NCI-H2081 treated with DMSO at 0.1 percent for 48 hours (cell line): Measurements from ENCODE around the gene DEF6.
"Not testable (repeated sequence)": the region's sequence is repeated elsewhere in the genome, so short reads cannot be mapped to it uniquely, and the experiment has no call there.

Experiments
- DNase-seq: peaks from one replicate; lab custom pipeline; 2025; lab: John Stamatoyannopoulos, UW

DEF6 gene

DNA sequence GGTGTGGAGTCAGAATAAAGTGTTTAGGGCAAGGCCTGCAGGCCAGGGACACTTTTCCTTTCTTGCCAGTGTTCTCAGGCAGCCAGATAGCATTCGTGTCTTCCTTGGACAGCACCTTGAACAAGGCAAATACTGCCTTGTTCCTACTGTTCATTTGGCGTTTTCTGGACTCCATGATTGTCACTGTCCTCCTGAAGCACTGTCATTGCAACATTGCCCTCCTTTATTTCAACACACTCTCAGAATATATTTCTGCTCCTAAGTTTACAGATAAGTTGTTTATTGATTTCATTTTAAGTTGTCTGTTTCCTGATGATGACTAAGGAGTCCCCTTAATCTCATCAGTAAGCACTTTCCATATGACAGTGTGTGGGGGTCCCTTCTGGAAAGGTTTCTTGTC is 15.1 kb upstream of the DEF6 start:
- DNase-seq, result no peak

DNA sequence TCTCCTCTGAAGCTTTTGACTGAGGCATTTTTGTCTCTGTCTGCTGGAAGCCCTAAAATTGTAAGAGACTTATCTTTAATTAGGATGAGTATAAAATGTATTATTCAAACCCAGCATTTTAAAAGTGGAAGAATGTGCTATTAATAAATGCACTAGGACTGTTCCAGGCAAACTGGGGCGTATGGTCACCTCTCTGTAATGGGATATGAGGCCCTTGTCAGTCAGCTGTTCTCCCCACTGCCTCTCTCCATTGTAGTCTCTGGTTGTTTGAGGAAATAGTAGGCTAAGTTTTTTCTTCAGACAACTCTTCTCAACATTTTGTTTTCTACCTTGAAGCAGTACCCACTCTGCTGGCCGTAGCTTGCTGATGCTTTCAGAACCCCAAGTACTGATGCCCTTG is 14.3 kb upstream of the DEF6 start:
- DNase-seq, result no peak

DNA sequence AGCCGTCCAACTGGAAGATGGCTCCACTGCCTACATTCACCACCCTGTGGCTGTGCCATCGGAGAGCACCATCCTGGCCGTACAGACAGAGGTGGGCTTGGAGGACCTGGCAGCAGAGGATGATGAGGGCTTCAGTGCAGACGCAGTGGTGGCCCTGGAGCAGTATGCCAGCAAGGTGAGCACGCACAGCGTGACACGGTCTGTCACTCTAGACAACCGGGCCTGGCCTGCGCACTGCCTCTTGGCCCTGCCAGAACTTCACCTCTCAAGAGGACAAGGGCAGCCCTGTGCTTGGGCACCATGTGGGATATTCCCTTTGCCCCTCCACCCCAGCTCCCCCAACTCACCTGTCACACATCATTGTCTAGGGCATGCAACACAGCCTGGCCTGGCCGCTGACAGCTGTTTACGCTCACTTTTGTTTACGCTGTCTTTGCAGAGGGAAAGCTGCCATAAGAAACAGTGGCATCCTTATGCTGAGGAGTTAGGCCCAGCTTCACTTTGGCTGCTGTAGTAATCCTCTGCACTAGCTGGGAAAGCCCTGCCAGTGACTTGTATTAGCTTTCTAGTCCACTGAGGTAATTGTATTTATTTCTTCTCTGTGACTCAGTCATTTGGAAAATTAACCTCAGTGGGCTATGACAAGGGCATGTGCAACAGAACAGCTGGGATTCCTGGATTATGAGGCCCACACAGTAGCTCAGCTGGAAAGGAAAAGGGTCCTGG is 9.8 kb upstream of the DEF6 start:
- DNase-seq, result no peak

DNA sequence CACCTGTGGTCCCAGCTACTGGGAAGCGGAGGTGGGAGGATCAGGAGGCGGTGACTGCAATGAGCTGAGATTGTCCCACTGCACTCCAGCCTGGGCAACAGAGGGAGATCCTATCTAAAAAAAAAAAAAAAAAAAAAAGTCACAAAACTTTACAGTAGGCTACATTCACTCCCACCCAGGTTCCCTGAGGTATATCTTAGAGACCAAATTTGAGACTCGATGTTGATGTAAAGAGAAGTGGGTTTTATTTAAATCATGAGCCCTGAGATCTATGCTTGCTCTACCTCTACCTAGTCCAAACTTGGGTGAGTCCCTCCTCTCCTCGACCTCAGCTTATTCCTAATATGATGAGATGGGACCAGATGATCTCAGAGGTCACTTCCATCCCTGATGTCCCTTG is 8.8 kb upstream of the DEF6 start:
- no peak for DNase-seq

DNA sequence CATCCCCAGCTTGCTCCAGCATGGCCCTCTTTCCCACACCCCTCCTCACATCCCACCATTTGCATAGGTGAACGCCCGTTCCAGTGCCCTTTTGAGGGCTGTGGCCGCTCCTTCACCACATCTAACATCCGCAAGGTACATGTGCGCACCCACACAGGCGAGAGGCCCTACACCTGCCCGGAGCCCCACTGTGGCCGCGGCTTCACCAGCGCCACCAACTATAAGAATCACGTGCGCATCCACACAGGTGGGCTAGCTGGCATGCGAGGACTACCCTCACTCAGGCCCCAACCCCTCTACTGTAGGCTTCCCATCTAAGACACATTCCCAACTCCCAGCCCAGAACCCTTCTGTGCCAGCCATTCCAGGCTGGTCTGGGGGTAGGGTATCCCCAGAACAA is 6.1 kb upstream of the DEF6 start:
- no peak for DNase-seq

DNA sequence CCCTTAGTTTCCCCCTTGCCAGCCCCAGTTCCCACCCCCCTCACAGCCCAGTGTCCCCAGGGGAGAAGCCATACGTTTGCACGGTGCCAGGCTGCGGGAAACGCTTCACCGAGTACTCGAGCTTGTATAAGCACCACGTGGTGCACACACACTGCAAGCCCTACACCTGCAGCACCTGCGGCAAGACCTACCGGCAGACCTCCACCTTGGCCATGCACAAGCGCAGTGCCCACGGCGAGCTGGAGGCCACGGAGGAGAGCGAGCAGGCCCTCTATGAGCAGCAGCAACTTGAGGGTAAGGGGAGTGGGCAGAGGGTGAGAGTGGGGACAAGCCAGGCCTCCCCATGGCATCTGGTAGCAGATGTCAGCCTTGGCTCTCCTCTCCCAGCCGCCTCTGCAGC is 5.1 kb upstream of the DEF6 start:
- DNase-seq, result no peak

DNA sequence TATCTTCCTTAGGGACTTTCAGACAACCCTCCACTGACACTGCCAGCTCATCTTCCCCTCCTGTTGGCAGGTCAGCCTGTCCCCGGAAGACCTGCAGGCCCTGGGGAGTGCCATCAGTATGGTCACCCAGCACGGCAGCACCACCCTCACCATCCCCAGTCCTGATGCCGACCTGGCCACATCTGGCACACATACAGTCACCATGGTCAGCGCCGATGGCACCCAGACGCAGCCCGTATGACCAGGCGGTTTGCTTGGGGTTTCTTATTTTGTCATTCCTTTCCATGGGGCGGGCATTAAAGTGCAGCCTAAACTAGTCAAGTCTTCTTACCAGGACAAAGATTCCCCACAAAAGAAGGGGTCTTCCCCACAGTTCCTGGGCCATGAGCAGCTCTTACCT is 3.9 kb upstream of the DEF6 start:
- DNase-seq, result no peak

DNA sequence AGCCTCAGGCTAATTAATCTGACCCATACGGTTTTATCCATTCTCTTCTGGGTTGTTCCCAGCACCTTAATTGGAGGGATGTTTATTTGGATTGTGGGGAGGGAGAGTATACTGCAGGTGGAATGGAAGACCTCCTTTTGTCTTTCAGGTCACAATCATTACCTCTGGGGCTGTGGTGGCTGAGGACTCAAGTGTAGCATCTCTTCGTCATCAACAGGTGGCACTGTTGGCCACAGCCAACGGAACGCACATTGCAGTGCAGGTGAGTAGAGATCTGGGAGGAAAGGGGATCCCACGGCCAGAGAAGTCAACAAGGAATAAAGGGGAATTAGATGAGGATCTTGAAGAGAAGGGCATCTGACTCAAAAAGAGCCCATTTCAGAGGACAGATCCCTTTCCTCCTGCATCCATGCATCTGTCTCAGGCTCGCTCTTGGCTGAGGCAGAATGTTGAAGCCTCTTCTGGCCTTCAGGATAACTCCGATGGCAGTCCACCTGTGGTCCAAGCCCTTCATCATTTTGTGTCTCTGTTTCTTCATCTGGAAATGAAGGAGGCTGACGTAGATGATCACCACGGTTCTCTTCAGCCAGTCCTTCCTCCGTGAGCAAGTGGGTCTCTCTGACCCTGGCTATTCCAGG is 3.2 kb upstream of the DEF6 start:
- DNase-seq, result no peak

DNA sequence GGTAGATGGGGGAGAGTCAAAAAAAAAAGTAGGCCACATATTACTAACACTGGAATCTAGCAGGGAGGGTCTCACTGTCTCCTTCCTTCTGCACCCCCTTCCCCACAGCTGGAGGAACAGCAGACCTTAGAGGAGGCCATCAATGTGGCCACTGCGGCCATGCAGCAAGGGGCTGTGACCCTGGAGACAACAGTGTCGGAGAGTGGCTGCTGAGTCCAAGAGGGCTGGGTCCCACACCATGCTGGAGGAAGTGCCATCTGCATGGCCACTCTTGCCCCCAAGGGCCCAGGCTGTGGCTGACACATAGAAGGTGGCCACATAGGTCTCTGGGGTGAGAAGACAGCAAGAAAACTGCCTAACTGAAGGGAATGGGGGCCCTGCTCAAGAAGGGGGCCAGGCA is 2.6 kb upstream of the DEF6 start:
- no peak for DNase-seq

DNA sequence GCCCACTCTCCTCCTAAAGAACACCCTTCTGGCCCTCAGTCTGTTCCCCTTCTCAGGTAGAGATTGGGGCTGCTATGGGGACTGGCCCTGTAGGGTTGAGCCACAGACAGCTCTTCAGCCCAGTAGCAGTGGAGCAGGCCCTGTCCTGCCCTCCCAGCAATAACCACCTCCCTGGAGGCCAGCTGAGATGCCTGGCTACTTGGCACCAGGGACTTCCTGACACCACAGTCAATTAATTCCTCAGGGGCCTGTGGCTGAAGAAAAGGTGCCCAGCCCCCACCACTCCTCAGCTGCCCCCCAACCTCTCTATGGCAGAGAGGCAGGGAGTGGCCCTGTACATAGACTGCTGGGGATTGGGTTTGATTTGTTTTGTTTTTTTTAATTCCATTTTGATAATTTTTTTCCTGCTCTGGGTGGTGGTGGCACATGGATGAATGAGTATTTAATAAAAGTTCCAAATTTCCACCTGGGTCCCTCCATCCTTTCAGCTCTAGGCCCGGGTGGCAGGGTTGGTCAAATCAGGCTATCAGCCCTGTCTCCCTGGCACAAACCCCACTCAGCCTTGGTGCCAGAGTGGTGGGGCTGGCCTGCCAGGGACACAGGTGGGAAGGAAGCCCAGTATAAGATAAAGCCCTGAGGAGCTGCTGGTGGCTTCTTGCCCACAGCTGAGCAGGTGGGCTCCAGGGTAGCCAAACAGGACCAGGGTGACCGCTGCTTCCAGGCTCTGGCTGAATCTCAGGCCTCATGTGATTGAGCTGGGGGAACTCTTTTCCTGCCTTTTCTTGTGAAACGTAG is 1.9 kb upstream of the DEF6 start:
- no peak for DNase-seq

DNA sequence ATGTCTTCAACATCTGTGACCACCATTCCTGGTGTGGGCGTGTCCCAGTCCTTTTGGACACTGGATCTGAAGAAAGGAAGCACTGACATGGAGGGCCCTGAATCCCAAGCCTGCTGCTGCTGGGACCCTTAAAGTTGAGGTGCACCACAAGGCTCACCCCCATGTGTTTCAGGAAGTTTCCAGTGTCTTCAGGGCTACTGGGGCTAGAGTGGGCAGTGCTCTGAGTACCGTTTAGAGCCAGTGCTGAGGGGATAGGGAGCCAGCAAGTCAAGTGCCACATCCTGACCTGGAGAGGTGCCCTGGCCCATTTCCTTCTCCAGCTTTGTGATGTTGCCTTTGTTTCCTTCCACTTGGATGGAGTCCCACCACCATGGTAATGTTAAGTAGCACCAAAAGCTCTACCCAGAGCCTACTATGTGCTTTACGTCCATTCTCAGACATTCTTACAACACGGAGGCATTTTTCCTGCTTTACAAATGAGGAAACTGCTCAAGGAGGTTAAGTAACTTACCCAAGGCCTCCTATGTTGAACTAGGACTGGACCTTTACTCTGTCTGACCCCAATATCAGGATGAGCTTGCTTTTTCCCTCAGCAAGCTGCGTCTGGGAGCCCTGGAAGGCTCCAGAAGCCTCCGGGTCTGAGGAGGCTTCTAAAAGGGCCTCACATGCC is 552 bp upstream of the DEF6 start:
- DNase-seq, result no peak

DNA sequence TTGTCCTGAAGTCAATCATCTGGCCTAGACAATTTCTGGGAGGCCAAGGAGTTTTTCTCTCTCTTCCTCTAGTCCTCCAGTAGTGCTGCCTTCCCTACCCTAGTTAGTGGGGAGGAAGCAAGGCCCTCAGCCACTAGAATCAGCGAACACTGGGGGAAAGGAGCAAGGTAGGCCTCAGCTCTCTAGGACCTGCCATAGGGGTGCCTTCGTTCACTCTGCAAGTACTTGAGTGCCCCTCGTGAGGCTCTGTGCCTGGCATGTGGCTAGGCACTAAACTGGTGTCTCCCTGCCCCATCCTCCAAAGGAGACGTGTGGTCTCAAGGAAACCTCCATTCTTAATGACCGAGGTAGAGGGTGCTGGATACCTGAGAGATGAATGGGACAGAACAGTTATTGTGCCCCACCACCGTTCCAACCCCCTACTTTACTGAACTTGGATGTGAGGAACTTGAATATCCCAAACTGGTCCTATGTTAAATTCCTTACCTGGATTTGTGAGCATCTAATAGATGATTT is 1.1 kb downstream of the DEF6 start:
- DNase-seq, result no peak

DNA sequence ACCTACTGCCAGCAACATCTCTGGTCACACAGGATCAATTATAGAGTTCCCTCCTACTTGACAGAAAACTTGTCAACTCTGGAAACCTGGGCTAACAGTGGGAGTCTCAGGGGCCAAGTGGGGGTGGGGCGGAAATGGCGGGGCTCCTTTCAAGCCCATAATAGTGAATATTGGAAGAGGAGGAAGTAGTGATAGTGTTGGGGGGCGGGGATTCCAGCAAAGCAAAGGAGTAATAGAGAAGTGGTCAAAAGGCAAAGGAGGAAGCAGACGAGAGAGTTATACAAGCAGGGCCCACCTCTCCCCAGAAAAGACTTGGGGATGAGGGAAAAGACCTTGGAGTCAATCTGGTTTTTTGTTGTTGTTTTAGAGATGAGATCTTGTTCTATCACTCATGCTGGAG is 2.1 kb downstream of the DEF6 start:
- DNase-seq, result no peak

DNA sequence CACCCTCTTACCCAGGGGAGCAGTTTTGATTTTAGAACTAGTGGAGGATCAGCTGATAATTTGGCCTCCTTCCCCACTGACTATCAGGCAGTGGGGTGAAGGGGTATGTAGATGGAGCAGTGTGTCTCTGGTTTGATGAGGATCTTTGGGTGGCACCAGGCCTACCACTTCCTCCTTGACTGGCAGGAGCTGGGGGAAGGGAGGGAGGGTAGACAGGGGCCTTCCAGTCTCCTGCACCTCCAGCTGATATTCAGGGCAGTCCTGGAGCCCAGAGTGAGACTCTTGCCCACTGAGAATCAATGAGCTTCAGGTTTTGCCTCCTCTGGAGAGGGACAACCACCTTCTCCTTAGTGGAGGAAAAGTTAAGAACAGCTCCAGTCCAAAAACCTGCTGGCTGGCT is 3.2 kb downstream of the DEF6 start:
- no peak for DNase-seq

DNA sequence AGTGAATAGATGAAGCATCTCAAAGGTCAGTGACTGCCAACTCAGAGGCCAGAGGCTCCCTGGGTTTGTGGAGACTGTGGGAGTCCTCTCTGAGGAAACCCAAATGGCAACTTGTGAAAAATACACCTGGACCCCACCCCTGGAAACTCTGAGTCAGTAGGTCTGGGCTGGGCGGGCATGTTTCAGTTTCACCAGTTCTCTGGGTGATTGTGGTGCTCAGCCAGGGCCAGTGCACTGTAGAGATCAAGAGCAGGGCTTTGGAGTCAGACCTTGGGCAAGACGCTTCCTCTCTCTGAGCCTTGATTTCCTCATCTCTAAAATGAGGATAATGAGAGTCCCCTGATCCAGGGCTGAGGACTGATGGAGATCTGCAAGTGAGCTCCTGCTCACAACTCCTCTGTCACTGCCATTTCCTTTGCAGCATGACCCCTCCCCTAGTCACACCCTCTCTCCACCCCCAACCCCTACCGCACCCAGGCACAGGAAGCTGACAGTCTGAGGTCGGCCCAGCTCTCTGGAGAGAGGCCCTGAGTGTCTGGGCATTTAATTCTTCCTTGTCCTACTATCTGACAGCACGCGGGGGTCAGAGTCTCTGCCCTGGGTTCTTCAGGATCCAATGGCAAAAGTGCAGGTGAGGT is 5.1 kb downstream of the DEF6 start:
- no peak for DNase-seq

DNA sequence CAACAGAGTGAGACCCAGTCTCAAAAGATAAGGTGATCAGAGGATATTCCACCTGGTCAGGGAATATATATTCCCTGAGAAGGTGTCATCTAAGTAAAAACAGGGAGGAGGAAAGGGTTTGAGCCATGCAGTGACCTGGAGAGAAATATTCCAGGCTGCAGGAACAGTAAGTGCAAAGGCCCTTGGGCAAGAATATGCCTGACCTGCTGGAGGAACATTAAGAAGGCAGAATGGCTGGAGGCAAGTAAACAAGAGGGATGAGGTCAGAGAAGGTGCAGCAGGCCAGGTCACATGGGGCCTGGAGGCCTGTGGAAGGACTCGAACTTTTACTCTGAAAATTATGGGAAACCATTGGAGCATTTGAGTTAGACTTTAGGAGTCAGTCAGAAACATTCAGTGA is 6.7 kb downstream of the DEF6 start:
- DNase-seq, result no peak

DNA sequence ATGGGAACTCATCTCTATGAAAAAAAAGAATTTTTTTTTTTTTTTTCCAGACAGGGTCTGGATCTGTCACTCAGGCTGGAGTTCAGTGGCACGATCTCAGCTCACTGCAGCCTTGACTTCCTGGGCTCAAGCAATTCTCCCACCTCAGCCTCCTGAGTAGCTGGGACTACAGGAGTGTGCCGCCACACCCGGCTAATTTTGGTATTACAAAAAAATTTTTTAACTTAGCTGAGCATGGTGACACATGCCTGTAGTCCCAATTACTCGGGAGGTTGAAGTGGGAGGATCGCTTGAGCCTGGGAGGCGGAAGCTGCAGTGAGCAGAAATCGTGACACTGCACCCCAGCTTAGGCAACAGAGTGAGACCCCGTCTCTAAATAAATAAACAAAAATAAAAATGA is 7.5 kb downstream of the DEF6 start:
- DNase-seq, result no peak

DNA sequence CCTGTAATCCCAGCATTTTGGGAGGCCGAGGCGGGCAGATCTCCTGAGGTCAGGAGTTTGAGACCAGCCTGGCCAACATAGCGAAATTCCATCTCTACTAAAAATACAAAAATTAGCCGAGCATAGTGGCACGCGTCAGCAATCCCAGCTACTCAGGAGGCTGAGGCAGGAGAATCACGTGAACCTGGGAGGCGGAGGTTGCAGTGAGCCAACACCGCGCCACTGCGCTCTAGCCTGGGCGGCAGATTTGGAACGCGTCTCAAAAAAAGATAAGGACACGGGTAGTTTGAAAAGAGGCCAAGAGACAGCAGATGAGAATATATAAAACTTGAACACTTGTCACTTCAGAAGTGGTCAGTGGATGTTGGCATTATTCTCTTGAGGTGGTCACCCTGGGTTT is 9.5 kb downstream of the DEF6 start:
- DNase-seq, result not testable (repeated sequence)

DNA sequence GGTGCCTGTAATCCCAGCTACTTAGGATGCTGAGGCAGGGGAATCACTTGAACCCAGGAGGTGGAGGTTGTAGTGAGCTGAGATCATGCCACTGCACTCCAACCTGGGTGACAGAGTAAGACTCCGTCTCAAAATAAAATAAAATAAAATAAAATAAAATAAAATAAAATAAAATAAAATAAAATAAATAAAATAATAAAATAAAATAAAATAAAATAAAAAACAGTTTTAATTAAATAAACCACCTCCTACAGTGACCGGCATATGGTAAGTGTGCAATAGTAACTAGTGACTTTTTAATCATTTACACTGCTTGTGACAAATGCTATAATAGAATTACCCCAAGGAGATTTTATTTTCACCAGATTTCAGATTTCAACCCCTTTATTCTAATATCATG is 10.9 kb downstream of the DEF6 start:
- not testable (repeated sequence) for DNase-seq

DNA sequence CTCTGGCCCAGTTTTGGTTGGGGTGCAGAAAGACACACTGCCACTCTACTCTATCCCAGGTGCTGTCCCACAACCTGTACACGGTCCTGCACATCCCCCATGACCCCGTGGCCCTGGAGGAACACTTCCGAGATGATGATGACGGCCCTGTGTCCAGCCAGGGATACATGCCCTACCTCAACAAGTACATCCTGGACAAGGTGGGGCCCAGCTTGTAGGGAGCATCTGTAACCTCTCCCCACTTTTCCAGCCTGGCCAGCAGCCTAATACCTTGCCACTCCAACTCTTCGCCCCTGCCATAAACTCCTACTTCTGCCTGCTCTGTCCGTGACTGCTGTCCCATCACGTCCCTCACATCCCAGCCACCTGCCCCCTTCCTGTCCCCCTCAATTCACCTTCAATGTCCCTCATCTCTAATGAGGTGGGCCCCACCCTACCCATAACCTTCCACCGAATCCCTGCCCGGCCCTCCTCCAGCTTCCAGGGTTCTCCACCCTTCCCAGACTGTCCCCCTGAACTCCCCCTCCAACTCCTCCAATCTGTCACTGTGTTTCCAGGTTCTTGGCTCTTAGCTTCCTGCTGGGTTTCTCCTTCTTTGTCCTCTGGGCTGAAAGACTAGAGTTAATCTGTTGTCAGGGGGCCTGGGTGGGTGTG is 12.1 kb downstream of the DEF6 start:
- no peak for DNase-seq

DNA sequence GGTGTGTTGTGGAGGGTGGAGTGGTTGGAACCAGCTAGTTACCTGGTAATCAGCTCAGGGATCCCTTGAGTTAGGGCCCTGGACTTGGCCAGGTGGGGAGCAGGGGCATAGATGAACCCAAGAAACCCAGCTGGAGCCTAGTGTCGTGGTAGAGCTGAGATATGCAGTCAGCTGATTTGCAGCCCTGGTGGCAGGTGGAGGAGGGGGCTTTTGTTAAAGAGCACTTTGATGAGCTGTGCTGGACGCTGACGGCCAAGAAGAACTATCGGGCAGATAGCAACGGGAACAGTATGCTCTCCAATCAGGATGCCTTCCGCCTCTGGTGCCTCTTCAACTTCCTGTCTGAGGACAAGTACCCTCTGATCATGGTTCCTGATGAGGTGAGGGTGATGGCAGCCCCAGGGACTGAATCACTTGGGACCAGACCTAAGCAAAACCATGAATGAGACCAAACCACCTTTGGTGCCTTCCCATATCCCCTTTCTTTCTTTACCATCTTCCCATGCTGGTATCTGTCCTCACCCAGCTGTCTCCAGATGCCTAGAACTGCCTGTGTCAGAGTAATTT is 12.7 kb downstream of the DEF6 start:
- DNase-seq, result no peak
